PC-3 (cell line): Measurements from ENCODE around the gene LAMA2.

Source experiments
- EZH2 ChIP-seq: fragments of 300-600 bp; sonication (generic); IDR thresholded peaks from one replicate; pipeline ENCODE4 v1.6.1; 2017; ENCODE audit warnings: antibody characterized with exemption, mild to moderate bottlenecking, low read length; ENCODE audit not compliant: unreplicated experiment
- TF ChIP-seq, protein P1 (sequence below): fragments of 300-600 bp; sonication (generic); conservative IDR thresholded peaks from 2 replicates; pipeline ENCODE4 v1.5.1; 2017; ENCODE audit warnings: antibody characterized with exemption, low read depth, mild to moderate bottlenecking, low read length

DNA sequence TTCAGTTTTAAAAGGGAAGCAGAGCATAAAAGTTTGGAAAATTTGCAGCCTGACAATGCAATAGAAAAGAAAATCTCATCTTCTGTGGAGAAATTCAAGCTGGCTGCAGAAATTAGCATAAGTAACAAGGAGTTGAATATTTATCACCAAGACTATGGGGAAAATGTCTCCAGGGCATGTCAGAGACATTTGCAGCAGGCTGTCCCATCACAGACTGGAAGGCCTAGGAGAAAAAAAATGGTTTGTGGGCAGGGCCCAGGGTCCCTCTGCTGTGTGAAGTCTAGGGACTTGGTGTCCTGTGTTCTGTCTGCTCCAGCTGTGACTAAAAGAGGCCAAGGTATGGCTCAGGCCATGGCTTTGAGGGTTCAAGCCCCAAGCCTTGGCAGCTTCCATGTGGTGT, 8.1 kb upstream of the LAMA2 start:
- TF ChIP-seq, protein P1, sequence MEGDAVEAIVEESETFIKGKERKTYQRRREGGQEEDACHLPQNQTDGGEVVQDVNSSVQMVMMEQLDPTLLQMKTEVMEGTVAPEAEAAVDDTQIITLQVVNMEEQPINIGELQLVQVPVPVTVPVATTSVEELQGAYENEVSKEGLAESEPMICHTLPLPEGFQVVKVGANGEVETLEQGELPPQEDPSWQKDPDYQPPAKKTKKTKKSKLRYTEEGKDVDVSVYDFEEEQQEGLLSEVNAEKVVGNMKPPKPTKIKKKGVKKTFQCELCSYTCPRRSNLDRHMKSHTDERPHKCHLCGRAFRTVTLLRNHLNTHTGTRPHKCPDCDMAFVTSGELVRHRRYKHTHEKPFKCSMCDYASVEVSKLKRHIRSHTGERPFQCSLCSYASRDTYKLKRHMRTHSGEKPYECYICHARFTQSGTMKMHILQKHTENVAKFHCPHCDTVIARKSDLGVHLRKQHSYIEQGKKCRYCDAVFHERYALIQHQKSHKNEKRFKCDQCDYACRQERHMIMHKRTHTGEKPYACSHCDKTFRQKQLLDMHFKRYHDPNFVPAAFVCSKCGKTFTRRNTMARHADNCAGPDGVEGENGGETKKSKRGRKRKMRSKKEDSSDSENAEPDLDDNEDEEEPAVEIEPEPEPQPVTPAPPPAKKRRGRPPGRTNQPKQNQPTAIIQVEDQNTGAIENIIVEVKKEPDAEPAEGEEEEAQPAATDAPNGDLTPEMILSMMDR = no peak
- TF ChIP-seq EZH2 = no peak
